Measurements from ENCODE around the gene CMSS1.

DNA sequence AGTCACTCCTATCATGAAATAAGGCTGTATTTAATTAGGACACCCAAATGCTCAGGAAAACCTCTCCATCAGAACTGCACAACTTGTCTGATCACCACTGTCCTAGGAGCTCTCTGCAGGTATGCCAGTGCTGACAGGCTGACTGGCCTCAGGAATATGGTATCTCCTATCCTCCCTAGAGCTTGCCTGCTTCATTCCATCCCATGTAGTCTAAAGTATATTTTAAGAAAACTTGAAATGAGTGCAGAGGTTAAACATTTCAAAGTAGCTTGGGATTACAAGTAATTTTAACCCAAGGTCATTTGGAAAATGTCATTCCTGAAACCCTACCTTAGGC, 273.0 kb downstream of the CMSS1 start:
- no peak for TF ChIP-seq POLR2A (IDR thresholded peaks at IDR 0.05)
- TF ChIP-seq, protein P1, sequence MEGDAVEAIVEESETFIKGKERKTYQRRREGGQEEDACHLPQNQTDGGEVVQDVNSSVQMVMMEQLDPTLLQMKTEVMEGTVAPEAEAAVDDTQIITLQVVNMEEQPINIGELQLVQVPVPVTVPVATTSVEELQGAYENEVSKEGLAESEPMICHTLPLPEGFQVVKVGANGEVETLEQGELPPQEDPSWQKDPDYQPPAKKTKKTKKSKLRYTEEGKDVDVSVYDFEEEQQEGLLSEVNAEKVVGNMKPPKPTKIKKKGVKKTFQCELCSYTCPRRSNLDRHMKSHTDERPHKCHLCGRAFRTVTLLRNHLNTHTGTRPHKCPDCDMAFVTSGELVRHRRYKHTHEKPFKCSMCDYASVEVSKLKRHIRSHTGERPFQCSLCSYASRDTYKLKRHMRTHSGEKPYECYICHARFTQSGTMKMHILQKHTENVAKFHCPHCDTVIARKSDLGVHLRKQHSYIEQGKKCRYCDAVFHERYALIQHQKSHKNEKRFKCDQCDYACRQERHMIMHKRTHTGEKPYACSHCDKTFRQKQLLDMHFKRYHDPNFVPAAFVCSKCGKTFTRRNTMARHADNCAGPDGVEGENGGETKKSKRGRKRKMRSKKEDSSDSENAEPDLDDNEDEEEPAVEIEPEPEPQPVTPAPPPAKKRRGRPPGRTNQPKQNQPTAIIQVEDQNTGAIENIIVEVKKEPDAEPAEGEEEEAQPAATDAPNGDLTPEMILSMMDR (IDR thresholded peaks at IDR 0.05), result no peak

Measured in uterus (tissue), 2 donors.